Activated CD8-positive, alpha-beta memory T cell treated with anti-CD3 and anti-CD28 coated beads for 36 hours (primary cell): Measurements from ENCODE around the gene LDAF1. TPM values are rescaled to one million over a fixed set of nuclear protein-coding genes. Genes with fewer than 3 reads are reported as not detected.
"Not testable (repeated sequence)": the region's sequence is repeated elsewhere in the genome, so short reads cannot be mapped to it uniquely, and the experiment has no call there.

ENCODE experiments used
- CTCF ChIA-PET: fragments of 350-600 bp; sonication (Branson Sonifier 250); formaldehyde crosslinking; loops from one replicate; lab custom pipeline; 2021; ENCODE audit warnings: antibody characterized with exemption; lab: Charles Lee
- POLR2A ChIA-PET: fragments of 350-600 bp; sonication (Branson Sonifier 250); formaldehyde crosslinking; loops from one replicate; lab custom pipeline; 2021; ENCODE audit warnings: antibody characterized with exemption; lab: Charles Lee
- total RNA-seq, 2 experiments: library from RNA; stranded (reverse); gene quantifications; one replicate each; pipeline ENCODE4 v1.2.3, GENCODE V29; 2021

Gene LDAF1
- total RNA-seq, 2 experiments from 2014 or later: 7.9 to 9.3 TPM

GRCh38 chr16:21186326-21186691 lies 27.8 kb downstream of the LDAF1 start:
- ChIA-PET POLR2A (no interaction called here), CTCF (no interaction called here)

GRCh38 chr16:21189311-21189710 lies 30.8 kb downstream of the LDAF1 start:
- ChIA-PET POLR2A (no interaction called here), CTCF (interaction anchor here (0.6 to 1.5 kb wide), 6 partner anchors 15 to 473 kb away, joined by 3 to 5 read pairs (median 4); no protein-coding TSS in a partner anchor)

- CTCF ChIA-PET: no interaction called here
- POLR2A ChIA-PET: no interaction called here
These were observed 31.5 kb downstream of the LDAF1 start for GRCh38 chr16:21190013-21190412.

GRCh38 chr16:21190599-21190998 lies 32.1 kb downstream of the LDAF1 start:
- POLR2A ChIA-PET: interaction anchor here (0.6 kb wide), 1 partner anchor 41 kb away, joined by 4 read pairs; no protein-coding TSS in a partner anchor
- CTCF ChIA-PET: no interaction called here

- ChIA-PET POLR2A (no interaction called here), CTCF (no interaction called here)
These were observed 34.5 kb downstream of the LDAF1 start for GRCh38 chr16:21192991-21193390.

- CTCF ChIA-PET: no interaction called here
- POLR2A ChIA-PET: no interaction called here
These were observed 36.4 kb downstream of the LDAF1 start for GRCh38 chr16:21194771-21195301.

- POLR2A ChIA-PET, CTCF ChIA-PET: not testable (repeated sequence)
These were observed 36.9 kb downstream of the LDAF1 start for GRCh38 chr16:21195330-21195729.

GRCh38 chr16:21197112-21197511 lies 38.6 kb downstream of the LDAF1 start:
- CTCF ChIA-PET: no interaction called here
- POLR2A ChIA-PET: no interaction called here

- CTCF ChIA-PET: interaction anchor here (0.7 kb wide), 1 partner anchor 135 kb away, joined by 3 read pairs; no protein-coding TSS in a partner anchor
- POLR2A ChIA-PET: no interaction called here
These were observed 39.1 kb downstream of the LDAF1 start for GRCh38 chr16:21197621-21198020.

GRCh38 chr16:21199607-21200218 lies 41.2 kb downstream of the LDAF1 start:
- ChIA-PET CTCF (no interaction called here), POLR2A (no interaction called here)

- ChIA-PET CTCF (no interaction called here), POLR2A (no interaction called here)
These were observed 44.8 kb downstream of the LDAF1 start for GRCh38 chr16:21203155-21203797.

GRCh38 chr16:21205303-21205702 lies 46.8 kb downstream of the LDAF1 start:
- CTCF ChIA-PET: no interaction called here
- POLR2A ChIA-PET: no interaction called here

- ChIA-PET CTCF (no interaction called here), POLR2A (no interaction called here)
These were observed 48.1 kb downstream of the LDAF1 start for GRCh38 chr16:21206550-21206949.

GRCh38 chr16:21208446-21209230 lies 50.2 kb downstream of the LDAF1 start:
- POLR2A ChIA-PET: no interaction called here
- CTCF ChIA-PET: interaction anchor here (1.5 kb wide), 1 partner anchor 20 kb away, joined by 3 read pairs; no protein-coding TSS in a partner anchor

- CTCF ChIA-PET: interaction anchor here (0.7 kb wide), 1 partner anchor 49 kb away, joined by 3 read pairs; no protein-coding TSS in a partner anchor
- POLR2A ChIA-PET: no interaction called here
These were observed 53.0 kb downstream of the LDAF1 start, which contains the start of gene ZP2 for GRCh38 chr16:21211486-21211885. Gene ZP2, minus strand, starts transcription at chr16:21211574. Its CDS starts 27 bp downstream, at chr16:21211547.

- CTCF ChIA-PET: no interaction called here
- POLR2A ChIA-PET: interaction anchor here (0.6 kb wide), 1 partner anchor 63 kb away, joined by 3 read pairs; no protein-coding TSS in a partner anchor
These were observed 55.6 kb downstream of the LDAF1 start for GRCh38 chr16:21214086-21214485.

GRCh38 chr16:21217121-21217520 lies 58.6 kb downstream of the LDAF1 start:
- CTCF ChIA-PET: interaction anchor here (0.7 kb wide), 1 partner anchor 108 kb away, joined by 5 read pairs; no protein-coding TSS in a partner anchor
- POLR2A ChIA-PET: interaction anchor here (0.7 kb wide), 1 partner anchor 318 kb away, joined by 6 read pairs; no protein-coding TSS in a partner anchor

GRCh38 chr16:21218153-21218552 lies 59.7 kb downstream of the LDAF1 start:
- ChIA-PET POLR2A (no interaction called here), CTCF (no interaction called here)

- CTCF ChIA-PET: no interaction called here
- POLR2A ChIA-PET: no interaction called here
These were observed 61.1 kb downstream of the LDAF1 start for GRCh38 chr16:21219551-21219950.
